Panc1 (cell line): Measurements from ENCODE around the gene PLA1A. TPM values are rescaled to one million over a fixed set of nuclear protein-coding genes. Genes with fewer than 3 reads are reported as not detected.

Source experiments
- ATAC-seq: fragments of 200-7000 bp; cut with Tn5 transposase; 2 replicates; pipeline ENCODE4 v1.9.1; 2020; ENCODE audit warnings: mild to moderate bottlenecking, moderate library complexity
- BruUV-seq: library from RNA; stranded (reverse); fragments of 400-500 nt; replicated peaks from 2 replicates; lab custom pipeline; 2021; lab: Mats Ljungman, UMichigan
- CTCF ChIA-PET: fragments of 300-600 bp; sonication (Branson Sonifier 250); formaldehyde crosslinking; loops from one replicate; lab custom pipeline; 2022; ENCODE audit warnings: antibody characterized with exemption; lab: Charles Lee
- POLR2A ChIA-PET: fragments of 300-600 bp; sonication (Branson Sonifier 250); formaldehyde crosslinking; loops from one replicate; lab custom pipeline; 2022; ENCODE audit warnings: antibody characterized with exemption; lab: Charles Lee
- DNase-seq: peaks from one replicate; pipeline ENCODE4 v3.0.0-alpha.2; 2010; ENCODE audit warnings: low read depth, low spot score
- H3K27ac ChIP-seq: 2 replicates; pipeline ENCODE4 v1.5.1; 2011; ENCODE audit warnings: mild to moderate bottlenecking, low read length, inconsistent platforms
- H3K27me3 ChIP-seq: fragments of 200-500 bp; sonication (Bioruptor generic); 2 replicates; pipeline ENCODE4 v1.6.0; 2014; ENCODE audit warnings: low read length, inconsistent platforms; ENCODE audit not compliant: control insufficient read depth, insufficient read depth
- H3K36me3 ChIP-seq: fragments of 200-500 bp; sonication (Bioruptor generic); 2 replicates; pipeline ENCODE4 v1.5.1; 2014; ENCODE audit warnings: inconsistent platforms, mild to moderate bottlenecking, low read length, moderate library complexity; ENCODE audit not compliant: control insufficient read depth, insufficient read depth
- H3K4me1 ChIP-seq: 2 replicates; pipeline ENCODE4 v1.5.1; 2011; ENCODE audit warnings: inconsistent platforms, mild to moderate bottlenecking, low read length, moderate library complexity; ENCODE audit not compliant: control insufficient read depth, insufficient read depth
- H3K4me3 ChIP-seq, 2 experiments: 2 replicates each; pipeline ENCODE4 v1.5.1; 2011 to 2012; ENCODE audit warnings: low read depth in 2 of 2, low read length in 2 of 2, mild to moderate bottlenecking in 2 of 2, inconsistent platforms in 1 of 2, moderate library complexity in 1 of 2
- H3K9me3 ChIP-seq: fragments of 200-500 bp; sonication (Bioruptor generic); 2 replicates; pipeline ENCODE4 v1.5.1; 2014; ENCODE audit warnings: low read depth, mild to moderate bottlenecking, inconsistent platforms, low read length, moderate library complexity; ENCODE audit not compliant: control insufficient read depth, insufficient read depth
- CTCF ChIP-seq: fragments of 450-650 bp; IDR thresholded peaks from 2 replicates; pipeline ENCODE4 v1.5.1; 2017; ENCODE audit warnings: mild to moderate bottlenecking
- POLR2AphosphoS5 ChIP-seq: IDR thresholded peaks from 2 replicates; pipeline ENCODE4 v1.6.1; 2012; ENCODE audit warnings: mild to moderate bottlenecking, low read depth, low read length, moderate library complexity
- REST ChIP-seq, 2 experiments: IDR thresholded peaks; 2 replicates each; pipeline ENCODE4 v1.6.1; 2011 to 2012; ENCODE audit warnings: low read depth in 2 of 2, control low read depth in 1 of 2, low read length in 1 of 2, mild to moderate bottlenecking in 1 of 2, moderate library complexity in 1 of 2; ENCODE audit not compliant: insufficient read depth in 1 of 2
- SIN3A ChIP-seq: IDR thresholded peaks from 2 replicates; pipeline ENCODE4 v1.6.1; 2012; ENCODE audit warnings: low read depth, mild to moderate bottlenecking, low read length, moderate library complexity, borderline replicate concordance; ENCODE audit not compliant: insufficient read depth
- TCF7L2 ChIP-seq: IDR thresholded peaks from 2 replicates; pipeline ENCODE4 v1.6.1; 2011; ENCODE audit warnings: mild to moderate bottlenecking, low read depth, low read length, inconsistent platforms
- in situ Hi-C: cut with HindIII; loops from 2 replicates; pipeline ENCODE4 v1.10.0; 2016; ENCODE audit warnings: low sequenced_read_pairs, low pct_unique_long_range_greater_than_20kb
- intact Hi-C: fragments of 100-400 bp; cut with micrococcal nuclease; formaldehyde crosslinking; loops from one replicate; pipeline ENCODE4 v1.10.0; 2022; ENCODE audit not compliant: unreplicated experiment
- total RNA-seq: library from RNA; stranded (reverse); gene quantifications from one replicate; pipeline ENCODE4 v1.2.1, GENCODE V29; 2021; ENCODE audit not compliant: unreplicated experiment

The PLA1A gene
- total RNA-seq, 1 experiment from 2014 or later, result not detected

- Histone ChIP-seq H3K4me1 (no peaks in the 10 kb centered on the region), H3K9me3 (no peaks in the 10 kb centered on the region), H3K27me3 (peaks cover 2% of the 10 kb centered on the region), H3K4me3 (no peak overlapping the region), H3K36me3 (no peaks in the 10 kb centered on the region), H3K27ac (no peak overlapping the region)
- intact Hi-C loops (no loop called here), in situ Hi-C loops (no loop called here)
- no TSS peak for BruUV-seq
- ATAC-seq, result no peak
- no peak for DNase-seq
- ChIA-PET POLR2A (no interaction called here), CTCF (no interaction called here)
- TF ChIP-seq POLR2AphosphoS5, result no peak
- no peak for TF ChIP-seq SIN3A
- no peak for TF ChIP-seq TCF7L2
- TF ChIP-seq CTCF, result no peak
- no peak for TF ChIP-seq REST (IDR thresholded peaks at IDR 0.05; ENCODE audit: insufficient read depth in 1 of 2, low read depth in 2 of 2, low read length in 1 of 2)
These were observed 11.6 kb downstream of the PLA1A start for GRCh38 chr3:119609301-119609700.

- ATAC-seq, result no peak
- intact Hi-C loops (no loop called here), in situ Hi-C loops (no loop called here)
- TF ChIP-seq CTCF, result no peak
- no peak for TF ChIP-seq POLR2AphosphoS5
- TF ChIP-seq TCF7L2, result no peak
- TF ChIP-seq REST (IDR thresholded peaks at IDR 0.05; ENCODE audit: insufficient read depth in 1 of 2, low read depth in 2 of 2, low read length in 1 of 2), result no peak
- TF ChIP-seq SIN3A, result no peak
- Histone ChIP-seq H3K36me3 (no peaks in the 10 kb centered on the region), H3K27me3 (peaks cover 2% of the 10 kb centered on the region), H3K4me3 (no peak overlapping the region), H3K9me3 (no peaks in the 10 kb centered on the region), H3K4me1 (no peaks in the 10 kb centered on the region), H3K27ac (no peak overlapping the region)
- ChIA-PET POLR2A (no interaction called here), CTCF (no interaction called here)
- DNase-seq, result no peak
- BruUV-seq, result no TSS peak
These were observed 14.0 kb downstream of the PLA1A start for GRCh38 chr3:119611664-119612063.
